ENCODE data around the gene PLAAT5.

The PLAAT5 gene

DNA sequence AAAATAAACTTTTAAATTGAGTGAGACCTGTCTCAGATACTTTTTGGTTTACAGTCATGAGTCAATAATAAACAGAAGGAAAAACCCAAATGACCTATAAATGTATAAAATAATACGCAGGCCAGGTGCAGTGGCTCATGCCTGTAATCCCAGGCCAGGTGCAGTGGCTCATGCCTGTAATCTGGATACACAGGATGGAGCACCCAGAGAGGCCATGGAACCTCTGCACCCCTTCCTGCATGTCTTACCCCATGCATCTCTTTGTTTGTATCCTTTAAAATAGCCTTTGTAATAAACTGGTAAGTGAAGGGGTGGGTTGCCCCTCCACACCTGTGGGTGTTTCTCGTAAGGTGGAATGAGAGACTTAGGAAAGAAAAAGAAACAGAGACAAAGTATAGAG lies 36.7 kb upstream of the PLAAT5 start:
- no peaks in the 10 kb centered on the region for H3K36me3 Mint-ChIP-seq (ENCODE audit: low read depth)
- no peak overlapping the region for H3K27ac Mint-ChIP-seq
- TF ChIP-seq, protein P1, sequence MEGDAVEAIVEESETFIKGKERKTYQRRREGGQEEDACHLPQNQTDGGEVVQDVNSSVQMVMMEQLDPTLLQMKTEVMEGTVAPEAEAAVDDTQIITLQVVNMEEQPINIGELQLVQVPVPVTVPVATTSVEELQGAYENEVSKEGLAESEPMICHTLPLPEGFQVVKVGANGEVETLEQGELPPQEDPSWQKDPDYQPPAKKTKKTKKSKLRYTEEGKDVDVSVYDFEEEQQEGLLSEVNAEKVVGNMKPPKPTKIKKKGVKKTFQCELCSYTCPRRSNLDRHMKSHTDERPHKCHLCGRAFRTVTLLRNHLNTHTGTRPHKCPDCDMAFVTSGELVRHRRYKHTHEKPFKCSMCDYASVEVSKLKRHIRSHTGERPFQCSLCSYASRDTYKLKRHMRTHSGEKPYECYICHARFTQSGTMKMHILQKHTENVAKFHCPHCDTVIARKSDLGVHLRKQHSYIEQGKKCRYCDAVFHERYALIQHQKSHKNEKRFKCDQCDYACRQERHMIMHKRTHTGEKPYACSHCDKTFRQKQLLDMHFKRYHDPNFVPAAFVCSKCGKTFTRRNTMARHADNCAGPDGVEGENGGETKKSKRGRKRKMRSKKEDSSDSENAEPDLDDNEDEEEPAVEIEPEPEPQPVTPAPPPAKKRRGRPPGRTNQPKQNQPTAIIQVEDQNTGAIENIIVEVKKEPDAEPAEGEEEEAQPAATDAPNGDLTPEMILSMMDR (IDR thresholded peaks at IDR 0.05) = no peak
- H3K4me3 Mint-ChIP-seq = no peak overlapping the region
- DNase-seq = no peak
- H3K9me3 Mint-ChIP-seq = peaks cover 19% of the 10 kb centered on the region
- H3K4me1 Mint-ChIP-seq = peaks cover 6% of the 10 kb centered on the region
- H3K27me3 Mint-ChIP-seq (ENCODE audit: low read depth, poor library complexity) = peaks cover 43% of the 10 kb centered on the region

DNA sequence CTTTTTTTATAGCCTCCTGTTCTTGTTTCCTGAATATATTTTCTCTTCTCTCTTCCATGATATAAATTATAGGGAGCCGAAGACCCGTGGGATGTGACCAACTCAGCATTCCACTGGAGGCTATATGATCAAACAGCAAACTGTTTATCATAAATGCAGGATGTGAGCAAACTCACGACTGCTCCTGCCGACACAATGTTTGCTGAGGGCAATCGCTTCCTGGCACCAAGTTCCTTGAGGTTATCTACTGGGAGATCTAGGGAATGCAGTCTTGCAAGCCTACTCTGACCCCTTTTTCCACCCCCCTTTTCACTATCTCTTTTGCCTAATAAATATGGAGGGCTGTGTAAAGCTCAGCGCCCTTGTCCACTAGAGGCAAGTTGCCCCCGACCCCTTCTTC lies 32.2 kb upstream of the PLAAT5 start:
- no peaks in the 10 kb centered on the region for H3K36me3 Mint-ChIP-seq (ENCODE audit: low read depth)
- no peak for DNase-seq
- TF ChIP-seq, protein P1 (IDR thresholded peaks at IDR 0.05) = no peak
- H3K27me3 Mint-ChIP-seq (ENCODE audit: low read depth, poor library complexity) = peaks cover 21% of the 10 kb centered on the region
- H3K4me3 Mint-ChIP-seq = no peak overlapping the region
- peaks cover 38% of the 10 kb centered on the region for H3K9me3 Mint-ChIP-seq
- H3K4me1 Mint-ChIP-seq = no peaks in the 10 kb centered on the region
- H3K27ac Mint-ChIP-seq = no peak overlapping the region

DNA sequence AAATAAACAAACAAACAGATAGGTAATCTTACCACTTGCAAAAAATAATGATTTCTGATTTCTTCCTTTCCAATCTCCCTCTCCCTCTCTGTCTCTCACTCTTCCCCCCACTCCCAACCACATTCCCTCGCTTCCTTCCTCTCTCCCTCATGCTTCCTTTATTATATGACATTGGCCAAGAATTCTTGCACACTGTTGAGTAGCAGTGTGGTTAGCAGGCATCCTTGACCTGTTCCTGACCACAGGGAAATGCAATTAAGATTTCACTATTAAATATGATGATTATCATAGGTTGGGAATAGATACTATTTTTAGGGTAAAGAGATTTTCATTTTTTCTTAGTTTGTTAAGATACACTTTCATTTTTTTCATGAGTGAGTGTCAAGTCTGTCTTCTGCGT lies 30.9 kb upstream of the PLAAT5 start:
- Mint-ChIP-seq H3K4me3 (no peak overlapping the region), H3K27ac (no peak overlapping the region), H3K36me3 (ENCODE audit: low read depth) (no peaks in the 10 kb centered on the region), H3K4me1 (no peaks in the 10 kb centered on the region), H3K27me3 (ENCODE audit: low read depth, poor library complexity) (peaks cover 9% of the 10 kb centered on the region), H3K9me3 (peaks cover 40% of the 10 kb centered on the region)
- TF ChIP-seq, protein P1 (IDR thresholded peaks at IDR 0.05) = no peak
- DNase-seq = no peak

DNA sequence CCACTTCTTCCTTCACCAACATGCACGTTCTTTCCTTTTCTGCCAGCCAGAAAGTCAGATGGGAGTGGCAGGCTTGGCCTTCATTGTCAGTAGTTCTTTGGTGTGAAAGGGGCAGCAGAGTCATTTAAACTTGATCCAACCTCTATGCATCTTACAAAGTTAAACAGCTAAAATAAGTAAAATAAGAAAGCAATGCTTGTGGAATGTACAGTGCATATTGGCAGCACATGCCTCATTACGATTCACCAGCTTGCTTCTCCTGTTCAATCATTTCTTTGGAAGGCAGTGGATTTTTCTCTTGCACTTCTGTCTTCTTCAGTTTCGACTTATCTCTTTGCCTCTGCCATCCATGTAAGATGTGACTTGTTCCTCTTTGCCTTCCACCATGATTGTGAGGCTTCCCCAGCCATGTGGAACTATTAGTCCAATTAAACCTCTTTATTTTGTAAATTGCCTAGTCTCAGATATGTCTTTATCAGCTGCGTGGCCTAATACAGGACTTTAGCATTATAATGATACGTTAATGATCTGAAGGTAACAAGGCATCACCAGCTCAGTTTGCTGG lies 29.7 kb upstream of the PLAAT5 start:
- Mint-ChIP-seq H3K36me3 (ENCODE audit: low read depth) (no peaks in the 10 kb centered on the region), H3K27ac (no peak overlapping the region), H3K9me3 (peaks cover 40% of the 10 kb centered on the region), H3K4me1 (no peaks in the 10 kb centered on the region), H3K27me3 (ENCODE audit: low read depth, poor library complexity) (peaks cover 9% of the 10 kb centered on the region), H3K4me3 (no peak overlapping the region)
- DNase-seq = no peak
- TF ChIP-seq, protein P1 (IDR thresholded peaks at IDR 0.05) = no peak

DNA sequence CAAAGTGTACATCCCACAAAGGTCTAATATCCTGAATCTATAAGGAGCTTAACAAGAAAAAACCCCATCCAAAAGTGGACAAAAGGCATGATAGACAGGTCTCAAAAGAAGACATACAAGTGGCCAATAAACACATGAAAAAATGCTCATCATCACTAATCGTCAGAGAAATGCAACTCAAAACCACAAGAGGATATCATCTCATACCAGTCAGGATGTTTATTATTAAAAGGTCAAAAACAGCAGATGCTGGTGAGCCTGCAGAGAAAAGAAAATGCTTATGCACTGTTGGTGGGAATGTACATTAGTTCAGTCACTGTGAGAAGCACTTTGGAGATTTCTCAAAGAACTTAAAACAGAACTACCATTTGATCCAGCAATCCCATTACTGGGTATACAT lies 27.6 kb upstream of the PLAAT5 start:
- Mint-ChIP-seq H3K9me3 (peaks cover 27% of the 10 kb centered on the region), H3K27ac (no peak overlapping the region), H3K27me3 (ENCODE audit: low read depth, poor library complexity) (peaks cover 3% of the 10 kb centered on the region), H3K4me1 (no peaks in the 10 kb centered on the region), H3K4me3 (no peak overlapping the region), H3K36me3 (ENCODE audit: low read depth) (no peaks in the 10 kb centered on the region)
- no peak for DNase-seq
- TF ChIP-seq, protein P1 (IDR thresholded peaks at IDR 0.05) = no peak

DNA sequence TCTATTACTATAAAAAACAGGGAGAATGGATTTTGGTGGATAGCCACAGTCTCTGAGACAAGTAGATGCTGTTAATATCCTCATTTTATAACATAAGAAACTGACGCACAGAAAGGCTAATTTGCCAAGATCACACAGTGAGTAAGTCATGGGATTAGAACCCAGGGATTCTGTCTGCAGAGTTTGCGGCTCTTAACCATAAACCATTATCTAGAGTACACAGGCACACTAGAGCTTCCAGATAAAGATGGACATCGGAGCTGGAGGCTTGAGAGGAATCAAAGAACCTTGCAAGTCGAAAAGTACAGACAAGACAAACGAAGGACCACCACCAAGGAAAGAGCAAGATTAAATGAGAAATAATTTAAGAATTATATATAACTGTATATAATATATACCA lies 26.2 kb upstream of the PLAAT5 start:
- H3K36me3 Mint-ChIP-seq (ENCODE audit: low read depth) = no peaks in the 10 kb centered on the region
- H3K27me3 Mint-ChIP-seq (ENCODE audit: low read depth, poor library complexity) = no peaks in the 10 kb centered on the region
- no peak overlapping the region for H3K27ac Mint-ChIP-seq
- TF ChIP-seq, protein P1 (IDR thresholded peaks at IDR 0.05) = no peak
- peaks cover 21% of the 10 kb centered on the region for H3K9me3 Mint-ChIP-seq
- H3K4me1 Mint-ChIP-seq = no peaks in the 10 kb centered on the region
- no peak overlapping the region for H3K4me3 Mint-ChIP-seq
- DNase-seq = no peak

All from nephron progenitor cell (in vitro differentiated cells).